WTC11 (cell line): ENCODE data around the gene RASL11A. TPM values are rescaled to one million over a fixed set of nuclear protein-coding genes. Genes with fewer than 3 reads are reported as not detected.

Experiments
- ATAC-seq: fragments of 200-7000 bp; cut with Tn5 transposase; 2 replicates; pipeline ENCODE4 v1.10.0; 2021; ENCODE audit warnings: mild to moderate bottlenecking, moderate library complexity
- CTCF ChIA-PET: fragments of 300-600 bp; sonication (Branson Sonifier 250); formaldehyde crosslinking; loops from one replicate; lab custom pipeline; 2021; ENCODE audit warnings: antibody characterized with exemption; lab: Charles Lee
- POLR2A ChIA-PET: fragments of 350-600 bp; sonication (Branson Sonifier 250); formaldehyde crosslinking; loops from one replicate; lab custom pipeline; 2021; ENCODE audit warnings: antibody characterized with exemption; lab: Charles Lee
- DNase-seq: peaks from one replicate; pipeline ENCODE4 v3.0.0; 2021; ENCODE audit warnings: low spot score
- H3K27ac Mint-ChIP-seq: 2 replicates; pipeline ENCODE4 v1.8.0; 2021; ENCODE audit warnings: mixed read lengths
- H3K27me3 Mint-ChIP-seq: 2 replicates; pipeline ENCODE4 v1.8.0; 2021; ENCODE audit warnings: low read depth, mild to moderate bottlenecking, moderate library complexity, mixed read lengths
- H3K36me3 Mint-ChIP-seq: 2 replicates; pipeline ENCODE4 v1.8.0; 2021; ENCODE audit warnings: mixed read lengths
- H3K4me1 Mint-ChIP-seq: 2 replicates; pipeline ENCODE4 v1.8.0; 2022; ENCODE audit warnings: mixed read lengths
- H3K4me3 Mint-ChIP-seq: 2 replicates; pipeline ENCODE4 v1.8.0; 2021; ENCODE audit warnings: mild to moderate bottlenecking, moderate library complexity, mixed read lengths
- H3K9me3 Mint-ChIP-seq: 2 replicates; pipeline ENCODE4 v1.8.0; 2021; ENCODE audit warnings: mixed read lengths
- ATF6 ChIP-seq: sonication (generic); formaldehyde crosslinking; IDR thresholded peaks from 2 replicates; pipeline ENCODE4 v1.8.1; 2023; ENCODE audit warnings: mild to moderate bottlenecking, missing genetic modification reagents
- CREM ChIP-seq: sonication (generic); formaldehyde crosslinking; IDR thresholded peaks from 2 replicates; pipeline ENCODE4 v1.8.1; 2022; ENCODE audit warnings: mild to moderate bottlenecking, missing genetic modification reagents, moderate library complexity
- E2F4 ChIP-seq: sonication (generic); formaldehyde crosslinking; IDR thresholded peaks from 2 replicates; pipeline ENCODE4 v1.8.1; 2022; ENCODE audit warnings: low read depth, mild to moderate bottlenecking, moderate library complexity, missing genetic modification reagents, borderline replicate concordance
- EMX1 ChIP-seq: fragments of 250-450 bp; sonication (Bioruptor Pico); IDR thresholded peaks from 2 replicates; pipeline ENCODE4 v1.8.0; 2021; ENCODE audit warnings: mild to moderate bottlenecking
- FOXP4 ChIP-seq: sonication (generic); formaldehyde crosslinking; IDR thresholded peaks from 2 replicates; pipeline ENCODE4 v1.8.0; 2022; ENCODE audit warnings: mild to moderate bottlenecking, missing genetic modification reagents
- GABPB1 ChIP-seq: sonication (generic); formaldehyde crosslinking; IDR thresholded peaks from 2 replicates; pipeline ENCODE4 v1.8.1; 2023; ENCODE audit warnings: mild to moderate bottlenecking, missing genetic modification reagents
- KAT7 ChIP-seq: sonication (generic); formaldehyde crosslinking; IDR thresholded peaks from 2 replicates; pipeline ENCODE4 v1.8.1; 2023; ENCODE audit warnings: missing genetic modification reagents, mild to moderate bottlenecking, borderline replicate concordance
- MXD4 ChIP-seq: fragments of 250-450 bp; sonication (Bioruptor Pico); IDR thresholded peaks from 2 replicates; pipeline ENCODE4 v1.8.0; 2021; ENCODE audit warnings: mild to moderate bottlenecking, moderate library complexity, borderline replicate concordance
- NFYB ChIP-seq: sonication (generic); formaldehyde crosslinking; conservative IDR thresholded peaks from 2 replicates; pipeline ENCODE4 v1.8.0; 2022; ENCODE audit warnings: low read depth, missing genetic modification reagents
- SMAD3 ChIP-seq: sonication (generic); formaldehyde crosslinking; IDR thresholded peaks from 2 replicates; pipeline ENCODE4 v1.8.0; 2022; ENCODE audit warnings: missing genetic modification reagents, mild to moderate bottlenecking, borderline replicate concordance
- SMAD4 ChIP-seq: sonication (generic); formaldehyde crosslinking; IDR thresholded peaks from 2 replicates; pipeline ENCODE4 v1.8.0; 2022; ENCODE audit warnings: mild to moderate bottlenecking, missing genetic modification reagents
- SOX15 ChIP-seq: fragments of 250-450 bp; sonication (Bioruptor Pico); IDR thresholded peaks from 2 replicates; pipeline ENCODE4 v1.9.0; 2021; ENCODE audit warnings: mild to moderate bottlenecking
- SP1 ChIP-seq: sonication (generic); formaldehyde crosslinking; conservative IDR thresholded peaks from 2 replicates; pipeline ENCODE4 v1.8.1; 2022; ENCODE audit warnings: missing genetic modification reagents
- TEAD4 ChIP-seq: sonication (generic); formaldehyde crosslinking; IDR thresholded peaks from 2 replicates; pipeline ENCODE4 v1.8.0; 2022; ENCODE audit warnings: mild to moderate bottlenecking, missing genetic modification reagents
- USF2 ChIP-seq: sonication (generic); formaldehyde crosslinking; IDR thresholded peaks from 2 replicates; pipeline ENCODE4 v1.8.1; 2023; ENCODE audit warnings: mild to moderate bottlenecking, missing genetic modification reagents, moderate library complexity
- ZNF396 ChIP-seq: fragments of 250-450 bp; sonication (Bioruptor Pico); IDR thresholded peaks from 2 replicates; pipeline ENCODE4 v1.8.0; 2021; ENCODE audit warnings: mild to moderate bottlenecking, moderate library complexity, borderline replicate concordance
- ZNF416 ChIP-seq: fragments of 250-450 bp; sonication (Bioruptor Pico); IDR thresholded peaks from 2 replicates; pipeline ENCODE4 v1.9.0; 2021; ENCODE audit warnings: mild to moderate bottlenecking, inconsistent platforms
- ZNF425 ChIP-seq: fragments of 250-450 bp; sonication (Bioruptor Pico); conservative IDR thresholded peaks from 2 replicates; pipeline ENCODE4 v1.9.0; 2021; ENCODE audit warnings: mild to moderate bottlenecking
- ZSCAN18 ChIP-seq: fragments of 250-450 bp; sonication (Bioruptor Pico); IDR thresholded peaks from 2 replicates; pipeline ENCODE4 v2.1.2; 2022; ENCODE audit warnings: mild to moderate bottlenecking, moderate library complexity
- total RNA-seq: library from RNA; stranded (reverse); gene quantifications from 3 replicates; pipeline ENCODE4 v1.2.3, GENCODE V29; 2021

Gene RASL11A
- total RNA-seq, 1 experiment from 2014 or later = 3.5 TPM

GRCh38 chr13:27233964-27234363, 36.7 kb upstream of the RASL11A start:
- H3K4me1 Mint-ChIP-seq = no peaks in the 10 kb centered on the region
- POLR2A ChIA-PET = no interaction called here
- no peak overlapping the region for H3K4me3 Mint-ChIP-seq
- H3K9me3 Mint-ChIP-seq = peaks cover 4% of the 10 kb centered on the region
- CTCF ChIA-PET = no interaction called here
- peaks cover 5% of the 10 kb centered on the region for H3K27me3 Mint-ChIP-seq
- TF ChIP-seq USF2 (CRISPR knock-in tag) (no peak), EMX1 (no peak), TEAD4 (CRISPR knock-in tag) (no peak), FOXP4 (CRISPR knock-in tag) (no peak), ZNF416 (no peak), SMAD4 (CRISPR knock-in tag) (no peak), ZNF396 (CRISPR knock-in tag) (no peak), ZSCAN18 (CRISPR knock-in tag) (no peak), SOX15 (CRISPR knock-in tag) (no peak), NFYB (no peak), SP1 (CRISPR knock-in tag) (no peak), ATF6 (no peak)
- H3K27ac Mint-ChIP-seq = no peak overlapping the region
- ATAC-seq (no peak), DNase-seq (no peak)
- H3K36me3 Mint-ChIP-seq = no peaks in the 10 kb centered on the region

GRCh38 chr13:27236478-27236877, 34.2 kb upstream of the RASL11A start:
- CTCF ChIA-PET = no interaction called here
- POLR2A ChIA-PET = no interaction called here
- no peaks in the 10 kb centered on the region for H3K9me3 Mint-ChIP-seq
- H3K4me1 Mint-ChIP-seq = peaks cover under 1% of the 10 kb centered on the region; the same call in 1 of the 2 replicates
- H3K27ac Mint-ChIP-seq = no peak overlapping the region
- H3K36me3 Mint-ChIP-seq = no peaks in the 10 kb centered on the region
- H3K27me3 Mint-ChIP-seq = no peaks in the 10 kb centered on the region
- ATAC-seq (no peak), DNase-seq (no peak)
- no peak overlapping the region for H3K4me3 Mint-ChIP-seq
- TF ChIP-seq MXD4 (CRISPR knock-in tag) (no peak), ZSCAN18 (CRISPR knock-in tag) (no peak)

- ATAC-seq (no peak), DNase-seq (no peak)
- Mint-ChIP-seq H3K4me1 (peaks cover 17% of the 10 kb centered on the region), H3K27me3 (no peaks in the 10 kb centered on the region), H3K9me3 (no peaks in the 10 kb centered on the region), H3K36me3 (no peaks in the 10 kb centered on the region; the same call in 1 of the 2 replicates), H3K27ac (no peak overlapping the region), H3K4me3 (no peak overlapping the region)
- CTCF ChIA-PET = interaction anchor here (0.6 kb wide), 1 partner anchor 258 kb away, joined by 3 read pairs; no protein-coding TSS in a partner anchor
- POLR2A ChIA-PET = no interaction called here
- TF ChIP-seq KAT7 (CRISPR knock-in tag) = no peak
- TF ChIP-seq CREM = no peak
- no peak for TF ChIP-seq ZNF425 (CRISPR knock-in tag)
- no peak for TF ChIP-seq GABPB1 (CRISPR knock-in tag)
- TF ChIP-seq FOXP4 (CRISPR knock-in tag) = no peak
- no peak for TF ChIP-seq E2F4 (CRISPR knock-in tag)
- no peak for TF ChIP-seq SMAD3
- no peak for TF ChIP-seq TEAD4 (CRISPR knock-in tag)
These were observed 27.9 kb upstream of the RASL11A start for GRCh38 chr13:27242702-27243101.
